CMK (cell line): ENCODE results near the gene ERCC6L.

Experiments used
- DNase-seq: peaks from one replicate; pipeline ENCODE4 v3.0.0-alpha.2; 2010; ENCODE audit warnings: low read depth

The ERCC6L gene

GRCh38 chrX:72169008-72169728 lies 69.7 kb downstream of the ERCC6L start:
- DNase-seq = no peak

- DNase-seq = no peak
These were observed 73.3 kb downstream of the ERCC6L start for GRCh38 chrX:72165551-72165950.

- no peak for DNase-seq
These were observed 79.1 kb downstream of the ERCC6L start for GRCh38 chrX:72159769-72160168.

- no peak for DNase-seq
These were observed 80.1 kb downstream of the ERCC6L start for GRCh38 chrX:72158773-72159172.
